Activated CD8-positive, alpha-beta memory T cell treated with anti-CD3 and anti-CD28 coated beads for 4 hours (primary cell): ENCODE results near the gene ITFG2.
"Not testable (repeated sequence)": the region's sequence is repeated elsewhere in the genome, so short reads cannot be mapped to it uniquely, and the experiment has no call there.

Experiments
- DNase-seq, 2 donors: peaks; one replicate each; pipeline ENCODE4 v3.0.0-alpha.2; 2020; ENCODE audit warnings: low read depth in 2 of 2

The ITFG2 gene

DNA sequence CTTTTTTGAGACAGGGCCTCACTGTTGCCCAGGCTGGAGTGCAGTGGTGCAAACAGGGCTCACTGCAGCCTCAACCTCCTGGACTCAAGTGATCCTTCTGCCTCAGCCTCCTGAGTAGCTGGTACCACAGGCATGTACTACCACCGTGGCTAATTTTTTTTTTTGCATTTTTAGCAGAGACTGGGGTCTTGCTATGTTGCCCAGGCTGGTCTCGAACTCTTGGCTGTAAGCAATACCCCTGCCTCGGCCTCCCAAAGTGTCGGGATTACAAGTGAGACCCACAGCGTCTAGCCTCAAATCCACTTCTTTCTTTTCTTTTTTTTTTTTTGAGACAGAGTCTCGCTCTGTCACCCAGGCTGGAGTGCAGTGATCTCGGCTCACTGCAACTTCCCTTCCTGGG, 50.9 kb downstream of the ITFG2 start:
- not testable (repeated sequence) for DNase-seq

DNA sequence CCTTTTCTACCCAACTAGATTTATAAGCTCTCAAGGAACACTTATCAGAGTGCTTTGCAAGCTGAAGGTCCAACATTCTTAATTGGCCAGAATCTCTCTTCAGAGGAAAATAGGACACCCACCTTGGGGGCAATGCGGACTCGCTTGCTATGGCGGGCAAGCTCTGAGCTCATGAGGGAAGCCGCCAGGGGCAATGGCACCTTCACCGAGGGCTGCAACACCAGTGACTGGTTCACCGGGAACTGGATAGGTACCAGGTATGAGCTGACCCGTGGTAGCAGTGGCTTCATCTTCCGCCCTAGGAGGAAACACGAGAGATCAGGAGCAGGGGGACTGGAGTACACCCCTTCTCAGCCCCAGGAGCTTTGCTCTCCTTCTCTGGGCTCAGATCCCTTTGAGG, 51.7 kb downstream of the ITFG2 start:
- no peak for DNase-seq

GRCh38 chr12:2868986-2869632, 56.6 kb downstream of the ITFG2 start:
- not testable (repeated sequence) for DNase-seq
